Lung (tissue), 12 donors: Measurements from ENCODE around the gene NDUFA3. TPM values are rescaled to one million over a fixed set of nuclear protein-coding genes. Genes with fewer than 3 reads are reported as not detected.
A peak's percentile ranks its signal among the peaks of the same experiment; 100 is the strongest.

ENCODE experiments used
- ATAC-seq: fragments of 200-7000 bp; cut with Tn5 transposase; one replicate; pipeline ENCODE4 v1.9.1; 2020; ENCODE audit warnings: moderate number of reproducible peaks; ENCODE audit not compliant: insufficient read depth, low FRiP score
- DNase-seq, 3 donors: peaks; one replicate each; pipeline ENCODE4 v3.0.0-alpha.2; 2013 to 2017
- H3K27ac ChIP-seq, 2 donors: one replicate each; pipeline ENCODE4 v1.5.1; 2013; ENCODE audit warnings: mild to moderate bottlenecking in 2 of 2, moderate library complexity in 2 of 2, control low read depth in 1 of 2, inconsistent platforms in 1 of 2, low read depth in 1 of 2, low read length in 1 of 2
- H3K27me3 ChIP-seq, 3 donors: one replicate each; pipeline ENCODE4 v1.5.1; 2013; ENCODE audit warnings: low read length in 2 of 3; ENCODE audit not compliant: control insufficient read depth in 3 of 3, insufficient read depth in 3 of 3
- H3K36me3 ChIP-seq, 4 donors: one replicate each; pipeline ENCODE4 v1.5.1; 2013; ENCODE audit warnings: low read length in 4 of 4, mild to moderate bottlenecking in 1 of 4, moderate library complexity in 1 of 4; ENCODE audit not compliant: control insufficient read depth in 4 of 4, insufficient read depth in 4 of 4
- H3K4me1 ChIP-seq, 5 donors: one replicate each; pipeline ENCODE4 v1.5.1; 2013; ENCODE audit warnings: low read length in 5 of 5, mild to moderate bottlenecking in 2 of 5, moderate library complexity in 1 of 5; ENCODE audit not compliant: control insufficient read depth in 5 of 5, insufficient read depth in 5 of 5
- H3K4me3 ChIP-seq: one replicate; pipeline ENCODE4 v1.5.1; 2013; ENCODE audit warnings: mild to moderate bottlenecking, control low read depth, moderate library complexity
- H3K9ac ChIP-seq, 2 donors: one replicate each; pipeline ENCODE4 v1.5.1; 2013; ENCODE audit warnings: low read length in 2 of 2, control low read depth in 1 of 2; ENCODE audit not compliant: insufficient read depth in 1 of 2
- H3K9me3 ChIP-seq, 4 donors: one replicate each; pipeline ENCODE4 v1.5.1; 2013; ENCODE audit warnings: low read length in 3 of 4, mild to moderate bottlenecking in 1 of 4, moderate library complexity in 1 of 4; ENCODE audit not compliant: control insufficient read depth in 4 of 4, insufficient read depth in 3 of 4
- CTCF ChIP-seq: IDR thresholded peaks from 2 replicates; pipeline ENCODE4 v1.5.1; 2012; ENCODE audit warnings: mild to moderate bottlenecking; ENCODE audit errors: control extremely low read depth, extremely low read depth
- WGBS, 2 donors: extraction: QIAGEN DNeasy Blood & Tissue Kit; methylation state at CpG; one replicate each; pipeline ENCODE4 v1.1.7; 2013; 5-methylcytosine and 5-hydroxymethylcytosine counted together
- polyA plus RNA-seq, 2 donors: library from polyadenylated mRNA; stranded (reverse); fragments of 200-250 nt; gene quantifications; one replicate each; pipeline ENCODE4 v1.2.1, GENCODE V29; 2013
- total RNA-seq, 2 donors: library from RNA; depleted of rRNA in 1 of 2; stranded (reverse); fragments of >200 nt in 1 of 2; gene quantifications; one replicate each; pipeline ENCODE4 v1.2.1, GENCODE V29; 2014 to 2021
- donor health status: control.
- donor health status: control.
- donor health status: Bipolar disorder and iron deficiency.
- donor health status: healthy.
- donor health status: DM: yes; HTN: yes; CAD: no.

Gene NDUFA3
- total and polyA plus RNA-seq, 4 donors, result 12.8 to 548 (median 116) TPM

- TF ChIP-seq CTCF, result no peak
- no peaks in the 10 kb centered on the region for H3K27me3 ChIP-seq
- WGBS, 2 donors, result 4 to 5% methylated on average over 30 of the region's 30 CpGs
- H3K4me1 ChIP-seq, result peaks cover 0 to 31% (median 16%) of the 10 kb centered on the region in 5 donors
- no peak for DNase-seq
- no peak for ATAC-seq
- H3K4me3 ChIP-seq, result no peak overlapping the region
- peak overlapping the region; percentile 26 to 50 for H3K9ac ChIP-seq
- H3K9me3 ChIP-seq, result no peaks in the 10 kb centered on the region
- peaks cover 3 to 19% (median 9%) of the 10 kb centered on the region in 4 donors for H3K36me3 ChIP-seq
- H3K27ac ChIP-seq, result peak overlapping the region; percentile 38 to 61
These were observed 33.6 kb downstream of the NDUFA3 start for GRCh38 chr19:54136086-54136863.

- TF ChIP-seq CTCF, result no peak
- Histone ChIP-seq H3K27me3 (no peaks in the 10 kb centered on the region), H3K9me3 (no peaks in the 10 kb centered on the region), H3K36me3 (peaks cover 0 to 13% (median 7%) of the 10 kb centered on the region in 4 donors), H3K9ac (peak overlapping the region in 1 of 2 donors; percentile 50), H3K4me3 (no peak overlapping the region), H3K27ac (peak overlapping the region; percentile 38 to 61), H3K4me1 (peaks cover 0 to 31% (median 16%) of the 10 kb centered on the region in 5 donors)
- ATAC-seq (peak; percentile 92), DNase-seq (peak; percentile 100)
- 0 to 1% methylated on average over 45 to 46 of the region's 46 CpGs for WGBS, 2 donors
These were observed 34.4 kb downstream of the NDUFA3 start for GRCh38 chr19:54136864-54137698.

DNA sequence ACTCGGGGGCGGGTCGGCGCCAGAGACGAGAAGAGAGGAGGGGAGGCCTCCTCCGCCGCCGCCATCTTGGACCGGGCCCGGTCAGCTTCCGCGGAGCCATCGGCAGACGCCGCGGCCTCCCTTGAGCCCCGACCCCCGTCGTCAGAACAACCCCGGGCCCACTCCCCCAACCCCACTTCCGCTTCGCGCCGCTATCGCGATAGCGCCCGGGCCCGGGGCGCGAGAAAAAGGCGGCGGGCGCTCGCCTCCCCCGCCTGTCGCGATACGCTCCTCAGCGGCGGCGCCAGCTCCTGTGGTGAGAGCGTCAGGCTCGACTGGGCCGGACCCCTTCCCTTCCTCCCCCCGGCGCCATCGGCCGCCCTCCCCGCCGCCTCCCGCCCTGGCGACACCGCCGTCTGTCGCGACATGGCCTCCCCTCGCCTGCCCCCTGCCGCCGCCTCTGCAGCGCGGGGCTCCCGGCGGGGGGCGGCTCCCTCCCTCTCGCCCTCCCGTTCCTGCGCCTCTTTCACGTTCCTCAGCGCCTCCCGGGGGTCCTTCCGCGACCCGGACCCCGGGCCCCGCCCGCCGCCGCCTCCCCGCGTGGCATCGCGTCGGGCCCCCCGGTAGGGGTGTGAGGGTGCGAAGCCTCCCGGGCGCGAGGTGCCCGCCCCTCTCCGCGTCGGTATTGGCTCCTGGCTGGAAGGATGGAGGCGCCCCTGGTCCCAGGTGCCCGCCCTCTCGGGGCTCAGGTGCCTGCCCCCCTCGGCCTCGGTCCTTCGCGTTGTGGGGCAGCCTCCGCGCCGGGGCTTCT, 35.2 kb downstream of the NDUFA3 start, which contains the start of gene CNOT3:
Gene CNOT3, plus strand, starts transcription at position 64 of the 790 bp plus-strand sequence. CDS start 5,217 bp downstream, outside the sequence.
- TF ChIP-seq CTCF, result no peak
- DNase-seq (no peak), ATAC-seq (no peak)
- H3K9me3 ChIP-seq, result no peaks in the 10 kb centered on the region
- peaks cover under 1 to 17% (median 10%) of the 10 kb centered on the region in 4 donors for H3K36me3 ChIP-seq
- H3K27ac ChIP-seq, result peak within 1 kb of the TSS; percentile 84 to 87
- peak within 1 kb of the TSS; percentile 53 to 67 for H3K9ac ChIP-seq
- no peaks in the 10 kb centered on the region for H3K27me3 ChIP-seq
- peaks cover 0 to 31% (median 16%) of the 10 kb centered on the region in 5 donors for H3K4me1 ChIP-seq
- H3K4me3 ChIP-seq, result peak within 1 kb of the TSS; percentile 90
- 0 to 1% methylated on average over 73 to 103 of the region's 103 CpGs for WGBS, 2 donors
